Gastrocnemius medialis (tissue), 4 donors: ENCODE measurements around the gene ARHGAP24. TPM values are rescaled to one million over a fixed set of nuclear protein-coding genes. Genes with fewer than 3 reads are reported as not detected.

ENCODE experiments used
- ATAC-seq, 2 donors: fragments of 150-250 bp; one replicate each; pipeline ENCODE4 v1.9.1; 2016
- DNase-seq, 2 donors: peaks; one replicate each; pipeline ENCODE4 v3.0.0-alpha.2; 2019
- H3K27ac ChIP-seq, 4 donors: fragments of 200-600 bp; sonication (generic); 1 replicate in 1 of 4; 2 replicates in 3 of 4; pipeline ENCODE4 v1.5.1; 2016 to 2018; ENCODE audit warnings: mild to moderate bottlenecking in 2 of 4, moderate library complexity in 1 of 4
- H3K27me3 ChIP-seq, 3 donors: fragments of 200-600 bp; sonication (generic) in 2 of 3; 1 replicate in 1 of 3; 2 replicates in 2 of 3; pipeline versions ENCODE4 v1.5.1 to v1.6.0; 2016 to 2019; ENCODE audit warnings: mild to moderate bottlenecking in 1 of 3, moderate library complexity in 1 of 3
- H3K36me3 ChIP-seq, 2 donors: fragments of 200-600 bp; sonication (generic) in 1 of 2; one replicate each; pipeline ENCODE4 v1.5.1; 2017 to 2018
- H3K4me1 ChIP-seq, 2 donors: fragments of 200-600 bp; sonication (generic) in 1 of 2; one replicate each; pipeline ENCODE4 v1.5.1; 2016 to 2017; ENCODE audit warnings: mild to moderate bottlenecking in 2 of 2
- H3K4me3 ChIP-seq, 4 donors: fragments of 200-600 bp; sonication (generic) in 3 of 4; 1 replicate in 1 of 4; 2 replicates in 3 of 4; pipeline ENCODE4 v1.5.1; 2016 to 2019; ENCODE audit warnings: mild to moderate bottlenecking in 2 of 4
- H3K9me3 ChIP-seq, 3 donors: fragments of 200-600 bp; sonication (generic) in 2 of 3; 1 replicate in 1 of 3; 2 replicates in 2 of 3; pipeline ENCODE4 v1.5.1; 2016 to 2019
- POLR2A ChIP-seq, 2 donors: fragments of 450-650 bp; IDR thresholded peaks; one replicate each; pipeline ENCODE4 v1.6.1; 2017; ENCODE audit warnings: antibody characterized with exemption in 2 of 2, mild to moderate bottlenecking in 2 of 2, moderate library complexity in 2 of 2
- in situ Hi-C, 4 donors: fragments of 200-750 bp; cut with MboI; loops; one replicate each; pipeline versions ENCODE4 v1.15.0 to v1.8.0; 2017; ENCODE audit warnings: low sequenced_read_pairs in 4 of 4
- intact Hi-C: fragments of 100-400 bp; cut with DNase I; formaldehyde crosslinking; loops from one replicate; pipeline ENCODE4 v1.15.1; 2023; ENCODE audit warnings: low total_unique reads
- total RNA-seq, 4 donors: library from RNA; depleted of rRNA; stranded (reverse); fragments of >200 nt; gene quantifications; one replicate each; pipeline versions ENCODE4 v1.1.0 to v1.2.3, GENCODE V29; 2016
- TF ChIP-seq, protein P1 (sequence below), 5 experiments: fragments of 450-650 bp in 3 of 5; fragments of 200-600 bp in 2 of 5; sonication (generic) in 2 of 5; IDR thresholded peaks in 4 of 5; conservative IDR thresholded peaks in 1 of 5; 1 replicate in 4 of 5; 2 replicates in 1 of 5; pipeline ENCODE4 v1.5.1; 2016 to 2019; ENCODE audit warnings: antibody characterized with exemption in 5 of 5, mild to moderate bottlenecking in 3 of 5, moderate library complexity in 3 of 5

The ARHGAP24 gene
- total RNA-seq, 4 donors from 2014 or later = 2.8 to 7.8 (median 5.3) TPM

DNA sequence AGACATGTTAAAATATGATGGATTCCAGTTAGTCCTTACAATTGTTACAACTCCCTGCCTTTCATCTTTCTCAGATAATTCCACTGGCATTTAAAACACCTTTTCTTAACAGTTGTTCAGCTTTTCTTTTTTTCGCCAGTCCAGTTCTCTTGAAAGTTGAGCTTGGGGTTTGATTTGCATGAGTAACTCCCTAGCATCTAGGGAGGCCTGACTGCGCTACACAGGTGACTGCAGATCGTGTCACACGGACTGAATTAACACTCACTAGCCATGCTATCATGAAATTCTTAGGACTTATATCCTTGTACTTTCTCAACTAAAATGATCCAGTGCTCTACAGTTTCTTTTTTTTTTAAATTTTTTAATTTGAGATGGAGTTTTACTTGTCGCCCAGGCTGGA lies 69.8 kb downstream of the ARHGAP24 start:
- ATAC-seq (no peak), DNase-seq (no peak)
- TF ChIP-seq, protein P1, sequence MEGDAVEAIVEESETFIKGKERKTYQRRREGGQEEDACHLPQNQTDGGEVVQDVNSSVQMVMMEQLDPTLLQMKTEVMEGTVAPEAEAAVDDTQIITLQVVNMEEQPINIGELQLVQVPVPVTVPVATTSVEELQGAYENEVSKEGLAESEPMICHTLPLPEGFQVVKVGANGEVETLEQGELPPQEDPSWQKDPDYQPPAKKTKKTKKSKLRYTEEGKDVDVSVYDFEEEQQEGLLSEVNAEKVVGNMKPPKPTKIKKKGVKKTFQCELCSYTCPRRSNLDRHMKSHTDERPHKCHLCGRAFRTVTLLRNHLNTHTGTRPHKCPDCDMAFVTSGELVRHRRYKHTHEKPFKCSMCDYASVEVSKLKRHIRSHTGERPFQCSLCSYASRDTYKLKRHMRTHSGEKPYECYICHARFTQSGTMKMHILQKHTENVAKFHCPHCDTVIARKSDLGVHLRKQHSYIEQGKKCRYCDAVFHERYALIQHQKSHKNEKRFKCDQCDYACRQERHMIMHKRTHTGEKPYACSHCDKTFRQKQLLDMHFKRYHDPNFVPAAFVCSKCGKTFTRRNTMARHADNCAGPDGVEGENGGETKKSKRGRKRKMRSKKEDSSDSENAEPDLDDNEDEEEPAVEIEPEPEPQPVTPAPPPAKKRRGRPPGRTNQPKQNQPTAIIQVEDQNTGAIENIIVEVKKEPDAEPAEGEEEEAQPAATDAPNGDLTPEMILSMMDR (IDR thresholded peaks at IDR 0.05 in 4 of 5, conservative IDR thresholded peaks at IDR 0.05 in 1 of 5) = no peak
- no peak for TF ChIP-seq POLR2A (IDR thresholded peaks at IDR 0.05)
- no peak overlapping the region for H3K27ac ChIP-seq
- in situ Hi-C loops (no loop called here), intact Hi-C loops (no loop called here)
- no peaks in the 10 kb centered on the region for H3K36me3 ChIP-seq
- H3K4me3 ChIP-seq = no peak overlapping the region
- H3K4me1 ChIP-seq = no peaks in the 10 kb centered on the region
- no peaks in the 10 kb centered on the region for H3K9me3 ChIP-seq
- no peaks in the 10 kb centered on the region for H3K27me3 ChIP-seq

DNA sequence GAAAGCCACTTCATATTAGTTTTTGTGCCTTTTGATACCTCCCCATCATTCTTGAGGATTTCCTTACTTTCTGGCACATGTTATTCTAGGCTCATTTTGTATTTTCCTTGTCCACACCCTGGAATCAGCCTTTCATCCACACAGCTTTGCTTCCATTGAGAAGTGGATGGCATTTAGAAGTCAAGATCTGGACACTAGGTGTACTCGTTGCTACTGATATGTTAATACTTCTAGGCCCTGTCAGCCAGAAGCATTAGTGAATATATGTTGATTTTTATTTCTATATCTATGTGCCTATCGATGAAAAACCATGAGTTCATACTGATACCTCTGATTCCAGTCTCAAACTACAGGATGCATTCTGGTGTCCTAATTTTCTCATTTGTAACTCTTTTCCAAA lies 73.2 kb downstream of the ARHGAP24 start:
- ATAC-seq = no peak
- Histone ChIP-seq H3K27ac (no peak overlapping the region), H3K36me3 (no peaks in the 10 kb centered on the region), H3K4me1 (no peaks in the 10 kb centered on the region), H3K4me3 (no peak overlapping the region), H3K9me3 (no peaks in the 10 kb centered on the region), H3K27me3 (no peaks in the 10 kb centered on the region)
- intact Hi-C loops (no loop called here), in situ Hi-C loops (no loop called here)
- DNase-seq = no peak
- TF ChIP-seq, protein P1 (IDR thresholded peaks at IDR 0.05 in 4 of 5, conservative IDR thresholded peaks at IDR 0.05 in 1 of 5) = no peak
- TF ChIP-seq POLR2A (IDR thresholded peaks at IDR 0.05) = no peak

DNA sequence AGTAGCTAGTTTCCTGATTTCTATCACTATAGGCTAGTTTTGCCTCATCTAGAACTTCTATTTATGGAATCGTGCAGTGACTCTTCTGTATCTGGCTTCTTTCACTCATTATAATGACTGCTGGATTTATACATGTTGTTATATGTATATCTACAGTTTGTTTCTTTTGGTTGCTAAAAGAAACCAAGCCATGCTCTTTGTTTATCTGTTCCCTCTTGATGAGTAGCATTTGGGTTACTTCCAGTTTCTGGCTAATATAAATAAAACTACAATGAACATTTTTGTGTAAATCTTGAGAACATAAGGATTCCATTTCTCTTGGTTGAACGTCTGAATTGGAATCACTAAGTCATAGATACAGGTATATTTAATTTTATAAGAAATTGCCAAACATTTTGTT lies 73.9 kb downstream of the ARHGAP24 start:
- in situ Hi-C loops = no loop called here
- ATAC-seq = no peak

DNA sequence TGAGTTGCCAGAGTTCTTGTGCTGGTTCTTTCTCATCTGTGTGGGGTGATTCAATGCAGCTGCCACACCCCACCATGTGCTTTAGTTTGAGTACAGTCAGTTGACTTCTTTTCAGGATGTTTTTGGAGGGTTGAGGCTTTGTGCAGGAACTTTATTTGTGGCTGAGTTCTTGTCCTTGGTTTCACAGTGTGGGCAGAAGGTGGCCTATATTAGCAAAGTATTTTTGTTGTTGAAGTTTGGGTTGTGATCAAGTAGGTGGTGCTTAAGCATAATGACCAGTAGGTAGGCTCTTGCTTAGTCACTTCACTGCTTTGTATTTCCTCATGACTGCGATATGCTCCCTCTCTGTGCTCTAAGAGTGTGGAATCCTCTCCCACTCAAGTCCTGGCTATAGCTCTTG lies 80.3 kb downstream of the ARHGAP24 start:
- no peaks in the 10 kb centered on the region for H3K36me3 ChIP-seq
- no peaks in the 10 kb centered on the region for H3K27me3 ChIP-seq
- intact Hi-C loops (no loop called here), in situ Hi-C loops (no loop called here)
- no peak overlapping the region for H3K27ac ChIP-seq
- TF ChIP-seq, protein P1 (IDR thresholded peaks at IDR 0.05 in 4 of 5, conservative IDR thresholded peaks at IDR 0.05 in 1 of 5) = no peak
- TF ChIP-seq POLR2A (IDR thresholded peaks at IDR 0.05) = no peak
- no peaks in the 10 kb centered on the region for H3K9me3 ChIP-seq
- no peak for DNase-seq
- peak in 1 of 2 donors; percentile 19 for ATAC-seq
- no peaks in the 10 kb centered on the region for H3K4me1 ChIP-seq
- H3K4me3 ChIP-seq = no peak overlapping the region

More for the DNA sequence above, 73.9 kb downstream of the ARHGAP24 start:
- Histone ChIP-seq H3K9me3 (no peaks in the 10 kb centered on the region), H3K4me3 (no peak overlapping the region), H3K27ac (no peak overlapping the region), H3K36me3 (no peaks in the 10 kb centered on the region), H3K27me3 (no peaks in the 10 kb centered on the region), H3K4me1 (no peaks in the 10 kb centered on the region)
- DNase-seq = no peak
- no peak for TF ChIP-seq POLR2A (IDR thresholded peaks at IDR 0.05)
- TF ChIP-seq, protein P1 (IDR thresholded peaks at IDR 0.05 in 4 of 5, conservative IDR thresholded peaks at IDR 0.05 in 1 of 5) = no peak
- intact Hi-C loops = loop anchor here (1.0 kb wide), 1 partner anchor 45 kb away; no protein-coding TSS in a partner anchor

DNA sequence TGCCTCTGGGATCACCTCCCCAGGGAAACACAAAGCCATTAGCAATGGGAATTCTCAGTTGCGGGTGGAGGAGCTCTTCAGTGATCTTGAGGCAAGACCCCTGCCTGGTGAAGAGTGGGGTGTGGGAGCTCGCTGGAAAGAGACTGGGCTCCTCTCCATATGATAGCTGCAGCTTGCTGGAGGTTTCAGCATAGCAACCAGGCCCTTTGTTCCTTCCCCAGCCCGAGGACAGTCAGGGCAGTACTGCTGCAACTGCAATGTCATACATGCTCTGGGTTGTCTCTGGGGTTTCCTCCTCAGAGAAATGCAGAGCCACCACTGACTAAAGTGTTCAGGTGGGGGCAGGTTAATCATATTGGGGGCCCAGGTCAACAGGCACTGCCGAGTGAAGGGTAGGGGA lies 81.3 kb downstream of the ARHGAP24 start:
- H3K9me3 ChIP-seq = no peaks in the 10 kb centered on the region
- no peak overlapping the region for H3K27ac ChIP-seq
- DNase-seq = no peak
- intact Hi-C loops (no loop called here), in situ Hi-C loops (no loop called here)
- no peaks in the 10 kb centered on the region for H3K27me3 ChIP-seq
- no peak overlapping the region for H3K4me3 ChIP-seq
- no peaks in the 10 kb centered on the region for H3K4me1 ChIP-seq
- H3K36me3 ChIP-seq = no peaks in the 10 kb centered on the region
- no peak for TF ChIP-seq POLR2A (IDR thresholded peaks at IDR 0.05)
- TF ChIP-seq, protein P1 (IDR thresholded peaks at IDR 0.05 in 4 of 5, conservative IDR thresholded peaks at IDR 0.05 in 1 of 5) = no peak
- ATAC-seq = no peak
